ENCODE measurements around the gene PGBD1. TPM values are rescaled to one million over a fixed set of nuclear protein-coding genes. Genes with fewer than 3 reads are reported as not detected.

Gene PGBD1
- total RNA-seq, 4 donors from 2014 or later, result 0.64 to 2.3 (median 1.2) TPM

- Histone ChIP-seq H3K36me3 (peaks cover 45% of the 10 kb centered on the region), H3K4me1 (peaks cover 10% of the 10 kb centered on the region), H3K4me3 (no peak overlapping the region), H3K27me3 (no peaks in the 10 kb centered on the region), H3K27ac (no peak overlapping the region), H3K9me3 (no peaks in the 10 kb centered on the region)
- no peak for TF ChIP-seq POLR2AphosphoS5 (IDR thresholded peaks at IDR 0.05)
- TF ChIP-seq CTCF (IDR thresholded peaks at IDR 0.05), result no peak
- no peak for TF ChIP-seq POLR2A (IDR thresholded peaks at IDR 0.05)
- no peak for TF ChIP-seq EP300 (IDR thresholded peaks at IDR 0.05)
- DNase-seq (ENCODE audit: low spot score in 2 of 2), result no peak
- WGBS, result 75% methylated on average over 3 of the region's 3 CpGs
Measured at GRCh38 chr6:28277746-28278145, 3.6 kb upstream of the PGBD1 start.

- Histone ChIP-seq H3K36me3 (peaks cover 19% of the 10 kb centered on the region), H3K4me3 (peak overlapping the region; percentile 65), H3K27me3 (no peaks in the 10 kb centered on the region), H3K9me3 (no peaks in the 10 kb centered on the region), H3K4me1 (peaks cover 10% of the 10 kb centered on the region), H3K27ac (no peak overlapping the region)
- no peak for DNase-seq (ENCODE audit: low spot score in 2 of 2)
- TF ChIP-seq POLR2AphosphoS5 (IDR thresholded peaks at IDR 0.05) (no peak), EP300 (IDR thresholded peaks at IDR 0.05) (no peak), POLR2A (IDR thresholded peaks at IDR 0.05) (no peak), CTCF (IDR thresholded peaks at IDR 0.05) (no peak)
- WGBS, result 45% methylated on average over 3 of the region's 3 CpGs
Measured at GRCh38 chr6:28280595-28281287, 631 bp upstream of the PGBD1 start.

GRCh38 chr6:28282926-28283325 lies 1.6 kb downstream of the PGBD1 start:
- no peak for DNase-seq (ENCODE audit: low spot score in 2 of 2)
- H3K4me1 ChIP-seq, result peaks cover 10% of the 10 kb centered on the region
- 100% methylated on average over 2 of the region's 2 CpGs for WGBS
- no peaks in the 10 kb centered on the region for H3K27me3 ChIP-seq
- H3K36me3 ChIP-seq, result peaks cover 9% of the 10 kb centered on the region
- H3K4me3 ChIP-seq, result no peak overlapping the region
- TF ChIP-seq CTCF (IDR thresholded peaks at IDR 0.05) (no peak), POLR2AphosphoS5 (IDR thresholded peaks at IDR 0.05) (no peak), POLR2A (IDR thresholded peaks at IDR 0.05) (no peak), EP300 (IDR thresholded peaks at IDR 0.05) (no peak)
- no peaks in the 10 kb centered on the region for H3K9me3 ChIP-seq
- no peak overlapping the region for H3K27ac ChIP-seq

- DNase-seq (ENCODE audit: low spot score in 2 of 2), result no peak
- Histone ChIP-seq H3K4me1 (no peaks in the 10 kb centered on the region), H3K9me3 (no peaks in the 10 kb centered on the region), H3K27me3 (no peaks in the 10 kb centered on the region), H3K4me3 (no peak overlapping the region), H3K36me3 (peaks cover 5% of the 10 kb centered on the region), H3K27ac (no peak overlapping the region)
- no peak for TF ChIP-seq POLR2AphosphoS5 (IDR thresholded peaks at IDR 0.05)
- no peak for TF ChIP-seq EP300 (IDR thresholded peaks at IDR 0.05)
- no peak for TF ChIP-seq POLR2A (IDR thresholded peaks at IDR 0.05)
- TF ChIP-seq CTCF (IDR thresholded peaks at IDR 0.05), result no peak
Measured at GRCh38 chr6:28291573-28291972, 10.2 kb downstream of the PGBD1 start.

- no peaks in the 10 kb centered on the region for H3K9me3 ChIP-seq
- TF ChIP-seq POLR2A (IDR thresholded peaks at IDR 0.05), result no peak
- no peak for TF ChIP-seq EP300 (IDR thresholded peaks at IDR 0.05)
- H3K4me1 ChIP-seq, result no peaks in the 10 kb centered on the region
- no peaks in the 10 kb centered on the region for H3K27me3 ChIP-seq
- DNase-seq (ENCODE audit: low spot score in 2 of 2), result no peak
- no peak overlapping the region for H3K27ac ChIP-seq
- WGBS, result 96% methylated on average over 5 of the region's 5 CpGs
- peaks cover 5% of the 10 kb centered on the region for H3K36me3 ChIP-seq
- no peak overlapping the region for H3K4me3 ChIP-seq
Measured at GRCh38 chr6:28295326-28295725, 14.0 kb downstream of the PGBD1 start.

Data from suprapubic skin (tissue), 4 donors.